Kidney (tissue), 14 donors: ENCODE data around the gene NET1. TPM values are rescaled to one million over a fixed set of nuclear protein-coding genes. Genes with fewer than 3 reads are reported as not detected.
"Not testable (repeated sequence)": the region's sequence is repeated elsewhere in the genome, so short reads cannot be mapped to it uniquely, and the experiment has no call there.

Source experiments
- DNase-seq, 5 donors: peaks; one replicate each; pipeline ENCODE4 v3.0.0-alpha.2; 2013 to 2020
- FAIRE-seq: peaks from 2 replicates; lab custom pipeline; 2012; peaks lifted over from hg19 to GRCh38; lab: Jason Lieb, UNC
- H3K27ac ChIP-seq, 2 donors: one replicate each; pipeline ENCODE4 v1.7.0; 2013; ENCODE audit warnings: low read depth in 2 of 2, low read length in 2 of 2, inconsistent platforms in 1 of 2
- H3K27me3 ChIP-seq: one replicate; pipeline ENCODE4 v1.7.1; 2013; ENCODE audit warnings: low read length, inconsistent platforms; ENCODE audit not compliant: control insufficient read depth, insufficient read depth
- H3K36me3 ChIP-seq, 3 donors: one replicate each; pipeline versions ENCODE4 v1.7.0 to v1.7.1; 2013; ENCODE audit warnings: low read length in 3 of 3, control low read depth in 1 of 3, inconsistent platforms in 1 of 3; ENCODE audit not compliant: insufficient read depth in 3 of 3, control insufficient read depth in 2 of 3
- H3K4me1 ChIP-seq, 3 donors: one replicate each; pipeline versions ENCODE4 v1.7.0 to v1.7.1; 2013; ENCODE audit warnings: low read length in 3 of 3, inconsistent platforms in 1 of 3, low read depth in 1 of 3; ENCODE audit not compliant: control insufficient read depth in 2 of 3, insufficient read depth in 2 of 3
- H3K4me3 ChIP-seq, 3 donors: one replicate each; pipeline versions ENCODE4 v1.7.0 to v1.8.1; 2013; ENCODE audit warnings: low read length in 3 of 3, control low read depth in 1 of 3, inconsistent platforms in 1 of 3
- H3K9ac ChIP-seq, 3 donors: one replicate each; pipeline versions ENCODE4 v1.7.0 to v1.7.1; 2013; ENCODE audit warnings: low read length in 3 of 3, control low read depth in 1 of 3, inconsistent platforms in 1 of 3
- H3K9me3 ChIP-seq, 3 donors: one replicate each; pipeline versions ENCODE4 v1.7.0 to v1.7.1; 2013; ENCODE audit warnings: low read length in 3 of 3, control low read depth in 1 of 3, inconsistent platforms in 1 of 3; ENCODE audit not compliant: control insufficient read depth in 2 of 3, insufficient read depth in 1 of 3
- intact Hi-C: fragments of 100-400 bp; cut with DNase I; formaldehyde crosslinking; loops from one replicate; pipeline ENCODE4 v1.11.1; 2022
- polyA plus RNA-seq: library from polyadenylated mRNA; stranded (reverse); fragments of 350-450 nt; fragmentation: Illumina TruSeq; extraction: RNeasy Lipid Tissue Mini Kit (QIAGEN cat#74804); gene quantifications from one replicate; pipeline ENCODE4 v1.2.3, GENCODE V29; 2014; ENCODE audit warnings: low read depth, low replicate concordance; ENCODE audit not compliant: insufficient read depth
- total RNA-seq: library from RNA; stranded (reverse); fragmentation: NEBNext Ultra II Directional; extraction: Animal tissue kit (Norgen Biotek cat#: 25700); gene quantifications from one replicate; pipeline ENCODE4 v1.2.1, GENCODE V29; 2021
- TF ChIP-seq, protein P1 (sequence below): IDR thresholded peaks from 3 replicates; pipeline ENCODE4 v1.5.1; 2012; ENCODE audit warnings: mild to moderate bottlenecking, moderate library complexity, borderline replicate concordance; ENCODE audit not compliant: insufficient read depth; ENCODE audit errors: extremely low read depth
- donor health status: control.
- donor health status: control.
- donor health status: control.
- donor health status: control.
- donor health status: control.
- donor health status: DM: yes; HTN: yes; CAD: no.
- donor health status: Normal renal cell carcinoma (clear cell type).

The NET1 gene
- total and polyA plus RNA-seq, 2 donors from 2014 or later: 35.9 to 86.5 TPM

DNA sequence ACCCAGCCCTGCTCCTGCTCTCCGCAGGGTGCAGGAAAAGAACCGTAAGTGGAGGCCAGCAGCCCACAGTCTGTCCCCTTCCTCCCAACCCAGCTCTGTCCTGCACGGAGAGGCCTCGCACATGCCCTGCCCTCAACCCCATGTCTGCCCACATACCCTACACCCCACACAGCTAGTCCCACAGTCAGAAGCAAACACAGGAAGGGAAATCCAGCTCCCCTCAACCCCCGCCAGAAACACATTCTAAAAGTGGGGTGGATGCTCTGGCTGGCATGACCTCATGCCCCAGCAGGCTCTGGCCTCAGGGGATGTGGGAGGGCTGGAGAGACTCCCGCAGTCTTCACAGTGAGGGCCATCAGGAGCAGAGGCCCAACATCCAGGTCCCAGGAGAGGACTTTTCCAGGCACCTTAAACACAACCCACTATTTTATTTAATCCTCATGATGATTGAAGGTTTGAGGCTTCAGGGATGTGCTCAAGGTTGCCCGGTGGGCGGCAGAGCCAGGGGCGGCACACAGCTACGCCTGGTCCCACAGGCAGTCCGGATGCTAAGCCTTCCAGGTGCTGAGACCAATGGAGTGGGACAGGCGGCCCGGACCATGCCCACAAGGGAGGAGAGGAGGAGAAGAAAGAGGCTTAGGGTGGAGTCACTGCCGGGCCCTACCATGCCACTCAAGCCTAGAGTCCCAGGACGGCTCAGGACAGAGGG is 57.1 kb downstream of the NET1 start:
- TF ChIP-seq, protein P1, sequence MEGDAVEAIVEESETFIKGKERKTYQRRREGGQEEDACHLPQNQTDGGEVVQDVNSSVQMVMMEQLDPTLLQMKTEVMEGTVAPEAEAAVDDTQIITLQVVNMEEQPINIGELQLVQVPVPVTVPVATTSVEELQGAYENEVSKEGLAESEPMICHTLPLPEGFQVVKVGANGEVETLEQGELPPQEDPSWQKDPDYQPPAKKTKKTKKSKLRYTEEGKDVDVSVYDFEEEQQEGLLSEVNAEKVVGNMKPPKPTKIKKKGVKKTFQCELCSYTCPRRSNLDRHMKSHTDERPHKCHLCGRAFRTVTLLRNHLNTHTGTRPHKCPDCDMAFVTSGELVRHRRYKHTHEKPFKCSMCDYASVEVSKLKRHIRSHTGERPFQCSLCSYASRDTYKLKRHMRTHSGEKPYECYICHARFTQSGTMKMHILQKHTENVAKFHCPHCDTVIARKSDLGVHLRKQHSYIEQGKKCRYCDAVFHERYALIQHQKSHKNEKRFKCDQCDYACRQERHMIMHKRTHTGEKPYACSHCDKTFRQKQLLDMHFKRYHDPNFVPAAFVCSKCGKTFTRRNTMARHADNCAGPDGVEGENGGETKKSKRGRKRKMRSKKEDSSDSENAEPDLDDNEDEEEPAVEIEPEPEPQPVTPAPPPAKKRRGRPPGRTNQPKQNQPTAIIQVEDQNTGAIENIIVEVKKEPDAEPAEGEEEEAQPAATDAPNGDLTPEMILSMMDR: no peak
- Histone ChIP-seq H3K27ac (no peak overlapping the region), H3K27me3 (no peaks in the 10 kb centered on the region), H3K36me3 (no peaks in the 10 kb centered on the region), H3K4me3 (no peak overlapping the region), H3K9me3 (peaks cover 0 to 8% (median 0%) of the 10 kb centered on the region in 3 donors), H3K4me1 (peaks cover 0 to 9% (median 6%) of the 10 kb centered on the region in 3 donors), H3K9ac (no peak overlapping the region)
- no peak for FAIRE-seq
- intact Hi-C loops: no loop called here
- no peak for DNase-seq

DNA sequence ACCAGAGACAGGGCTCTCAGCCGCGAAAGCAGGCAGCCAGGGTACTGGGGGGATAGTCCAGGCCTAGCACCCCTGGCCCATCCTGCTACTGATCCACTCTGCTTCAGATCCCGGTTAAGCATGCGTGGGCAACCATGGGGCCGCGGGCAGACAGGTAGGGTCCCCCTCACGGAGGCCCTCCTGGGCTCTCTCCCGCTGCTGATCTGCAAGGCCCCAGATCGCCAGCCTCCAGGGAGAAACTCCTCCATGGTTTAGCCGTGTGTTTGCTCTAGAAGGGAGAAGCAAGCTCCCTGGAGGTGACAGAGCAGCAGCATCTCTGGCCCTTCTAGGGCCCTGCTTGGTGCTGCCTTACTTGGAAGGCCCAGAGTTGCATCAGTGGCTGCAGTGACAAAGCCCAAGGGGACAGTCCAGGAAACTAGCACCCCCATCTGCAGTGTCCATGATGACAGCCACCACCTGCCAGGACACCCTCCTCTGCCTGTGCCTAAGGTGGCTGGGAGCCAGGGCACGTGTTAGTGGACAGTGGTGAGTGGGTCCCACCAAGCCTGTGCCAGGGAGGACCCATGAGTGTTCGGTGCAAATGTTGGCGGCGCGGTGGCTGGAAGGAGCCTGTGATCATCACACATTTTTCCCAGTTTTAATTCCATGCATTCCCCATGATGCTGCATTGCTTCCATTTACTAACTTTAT is 57.9 kb downstream of the NET1 start:
- Histone ChIP-seq H3K9ac (no peak overlapping the region), H3K4me3 (no peak overlapping the region), H3K36me3 (no peaks in the 10 kb centered on the region), H3K9me3 (peaks cover 0 to 8% (median 0%) of the 10 kb centered on the region in 3 donors), H3K4me1 (peaks cover 0 to 9% (median 6%) of the 10 kb centered on the region in 3 donors), H3K27ac (no peak overlapping the region), H3K27me3 (no peaks in the 10 kb centered on the region)
- no peak for FAIRE-seq
- intact Hi-C loops: no loop called here
- DNase-seq: no peak
- TF ChIP-seq, protein P1: no peak

DNA sequence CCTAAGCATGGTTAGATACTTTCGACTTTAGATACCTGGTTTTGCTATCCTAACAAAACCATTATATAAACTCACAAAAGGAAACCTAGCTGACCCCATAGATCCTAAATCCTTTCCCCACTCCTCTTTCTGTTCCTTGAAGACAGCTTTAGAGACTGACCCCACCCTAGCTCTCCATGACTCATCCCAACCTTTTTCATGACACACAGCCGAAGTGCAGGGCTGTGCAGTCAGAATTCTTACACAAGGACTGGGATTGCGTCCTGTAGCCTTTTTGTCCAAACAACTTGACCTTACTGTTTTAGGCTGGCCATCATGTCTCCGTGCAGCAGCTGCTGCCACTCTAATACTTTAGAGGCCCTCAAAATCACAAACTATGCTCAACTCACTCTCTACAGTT is 62.3 kb downstream of the NET1 start:
- H3K9me3 ChIP-seq, H3K4me3 ChIP-seq: not testable (repeated sequence)

DNA sequence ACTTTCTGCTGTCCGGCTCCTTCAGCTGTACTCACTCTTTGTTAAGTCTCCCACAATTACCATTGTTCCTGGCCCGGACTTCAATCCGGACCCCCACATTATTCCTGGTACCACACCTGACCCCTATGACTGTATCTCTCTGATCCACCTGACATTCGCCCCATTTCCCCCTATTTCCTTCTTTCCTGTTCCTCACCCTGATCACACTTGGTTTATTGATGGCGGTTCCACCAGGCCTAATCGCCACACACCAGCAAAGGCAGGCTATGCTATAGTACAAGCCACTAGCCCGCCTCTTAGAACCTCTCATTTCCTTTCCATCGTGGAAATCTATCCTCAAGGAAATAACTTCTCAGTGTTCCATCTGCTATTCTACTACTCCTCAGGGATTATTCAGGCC is 62.7 kb downstream of the NET1 start:
- H3K36me3 ChIP-seq, H3K27ac ChIP-seq, H3K27me3 ChIP-seq, H3K4me1 ChIP-seq, H3K9me3 ChIP-seq, DNase-seq, H3K4me3 ChIP-seq, intact Hi-C loops, H3K9ac ChIP-seq, FAIRE-seq: not testable (repeated sequence)

More for the DNA sequence above, 62.3 kb downstream of the NET1 start:
- H3K27ac ChIP-seq, H3K36me3 ChIP-seq, DNase-seq, H3K4me1 ChIP-seq, intact Hi-C loops, H3K27me3 ChIP-seq, H3K9ac ChIP-seq, FAIRE-seq: not testable (repeated sequence)

DNA sequence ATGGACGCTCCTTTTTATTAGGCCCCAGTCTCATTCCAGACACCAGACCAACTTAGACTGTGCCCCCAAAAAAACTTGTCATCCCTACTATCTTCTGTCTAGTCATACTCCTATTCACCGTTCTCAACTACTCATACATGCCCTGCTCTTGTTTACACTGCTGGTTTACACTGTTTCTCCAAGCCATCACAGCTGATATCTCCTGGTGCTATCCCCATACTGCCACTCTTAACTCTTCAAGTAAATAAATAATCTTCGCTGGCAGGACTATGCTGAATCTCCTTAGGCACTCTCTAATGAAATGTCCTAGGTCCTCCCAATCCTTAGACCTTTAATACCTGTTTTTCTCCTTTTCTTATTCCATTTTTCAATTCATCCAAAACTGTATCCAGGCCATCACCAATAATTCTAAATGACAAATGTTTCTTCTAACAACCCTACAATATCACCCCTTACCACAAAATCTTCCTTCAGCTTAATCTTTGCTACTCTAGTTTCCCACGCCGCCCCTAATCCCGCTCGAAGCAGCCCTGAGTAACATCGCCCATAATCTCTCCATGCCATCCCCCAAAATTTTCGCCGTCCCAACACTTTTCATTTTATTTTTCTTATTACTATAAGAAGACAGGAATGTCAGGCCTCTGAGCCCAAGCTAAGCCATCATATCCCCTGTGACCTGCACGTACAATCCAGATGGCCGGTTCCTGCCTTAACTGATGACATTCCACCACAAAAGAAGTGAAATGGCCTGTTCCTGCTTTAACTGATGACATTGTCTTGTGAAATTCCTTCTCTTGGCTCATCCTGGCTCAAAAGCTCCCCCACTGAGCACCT is 63.8 kb downstream of the NET1 start:
- H3K9me3 ChIP-seq, H3K9ac ChIP-seq, DNase-seq, H3K36me3 ChIP-seq, H3K27me3 ChIP-seq, H3K4me3 ChIP-seq, intact Hi-C loops, H3K4me1 ChIP-seq, FAIRE-seq, H3K27ac ChIP-seq: not testable (repeated sequence)
